Keratinocyte (primary cell): ENCODE measurements around the gene CFAP46.

Source experiments
- CTCF ChIP-seq, 3 experiments: IDR thresholded peaks in 1 of 3; conservative IDR thresholded peaks in 1 of 3; optimal IDR thresholded peaks in 1 of 3; 2 replicates in 2 of 3; 3 replicates in 1 of 3; pipeline versions ENCODE3 to v1.5.1; 2011; ENCODE audit warnings: low read length in 3 of 3, mild to moderate bottlenecking in 3 of 3, moderate library complexity in 2 of 3, control low read depth in 1 of 3, inconsistent platforms in 1 of 3; ENCODE audit not compliant: insufficient read depth in 2 of 3; ENCODE audit errors: extremely low read depth in 1 of 3
- EZH2 ChIP-seq: IDR thresholded peaks from one replicate; pipeline ENCODE4 v1.6.1; 2012; ENCODE audit warnings: inconsistent platforms, mild to moderate bottlenecking, low read length, moderate library complexity

GRCh38 chr10:132946311-132946710 lies 3.9 kb upstream of the CFAP46 start:
- TF ChIP-seq EZH2 (no peak), CTCF (optimal IDR thresholded peaks at IDR 0.05 in 1 of 3, IDR thresholded peaks at IDR 0.05 in 1 of 3, conservative IDR thresholded peaks at IDR 0.05 in 1 of 3; ENCODE audit: extremely low read depth in 1 of 3, insufficient read depth in 2 of 3, low read length in 3 of 3) (no peak)
